IPS DF 6.9 (cell line): ENCODE data around the gene DSG2.

Source experiments
- DNase-seq: peaks from one replicate; pipeline ENCODE4 v3.0.0-alpha.2; 2013; ENCODE audit warnings: low read depth, low spot score
- H3K27ac ChIP-seq: one replicate; pipeline ENCODE4 v1.5.1; 2013; ENCODE audit warnings: low read length, control low read depth
- H3K27me3 ChIP-seq: 2 replicates; pipeline ENCODE4 v1.6.1; 2013; ENCODE audit warnings: mild to moderate bottlenecking, low read length; ENCODE audit not compliant: control insufficient read depth, insufficient read depth
- H3K36me3 ChIP-seq: 2 replicates; pipeline ENCODE4 v1.6.1; 2013; ENCODE audit warnings: low read length; ENCODE audit not compliant: control insufficient read depth, insufficient read depth
- H3K4me1 ChIP-seq: 2 replicates; pipeline ENCODE4 v1.6.1; 2013; ENCODE audit warnings: low read length; ENCODE audit not compliant: control insufficient read depth, insufficient read depth
- H3K4me3 ChIP-seq: 2 replicates; pipeline ENCODE4 v1.5.1; 2013; ENCODE audit warnings: mild to moderate bottlenecking, low read length
- H3K9me3 ChIP-seq: 2 replicates; pipeline ENCODE4 v1.6.1; 2013; ENCODE audit warnings: low read length, inconsistent platforms; ENCODE audit not compliant: control insufficient read depth, insufficient read depth
- WGBS: extraction: QIAGEN DNeasy Blood & Tissue Kit; methylation state at CpG from one replicate; pipeline ENCODE4 v1.1.7; 2013; ENCODE audit warnings: mixed read lengths, missing lambda C conversion rate; ENCODE audit not compliant: insufficient read length, insufficient coverage; 5-methylcytosine and 5-hydroxymethylcytosine counted together

DSG2 gene

GRCh38 chr18:31566576-31567306, 68.8 kb downstream of the DSG2 start:
- no peaks in the 10 kb centered on the region for H3K36me3 ChIP-seq
- H3K27me3 ChIP-seq = no peaks in the 10 kb centered on the region
- H3K4me3 ChIP-seq = no peak overlapping the region
- DNase-seq = no peak
- no peaks in the 10 kb centered on the region for H3K4me1 ChIP-seq
- no CpG with 5 or more reads among the region's 4 CpGs for WGBS
- no peak overlapping the region for H3K27ac ChIP-seq
- no peaks in the 10 kb centered on the region for H3K9me3 ChIP-seq

GRCh38 chr18:31572368-31572767, 74.4 kb downstream of the DSG2 start:
- Histone ChIP-seq H3K4me1 (no peaks in the 10 kb centered on the region), H3K9me3 (no peaks in the 10 kb centered on the region), H3K36me3 (no peaks in the 10 kb centered on the region), H3K4me3 (no peak overlapping the region), H3K27me3 (no peaks in the 10 kb centered on the region), H3K27ac (no peak overlapping the region)
- no CpG with 5 or more reads among the region's 9 CpGs for WGBS
- DNase-seq = no peak

- no CpG with 5 or more reads among the region's 3 CpGs for WGBS
- no peaks in the 10 kb centered on the region for H3K4me1 ChIP-seq
- H3K9me3 ChIP-seq = no peaks in the 10 kb centered on the region
- H3K36me3 ChIP-seq = no peaks in the 10 kb centered on the region
- H3K27me3 ChIP-seq = no peaks in the 10 kb centered on the region
- no peak overlapping the region for H3K4me3 ChIP-seq
- no peak overlapping the region for H3K27ac ChIP-seq
- no peak for DNase-seq
Measured at GRCh38 chr18:31573051-31573450, 75.1 kb downstream of the DSG2 start.

GRCh38 chr18:31574359-31574758, 76.4 kb downstream of the DSG2 start:
- no peak for DNase-seq
- H3K9me3 ChIP-seq = no peaks in the 10 kb centered on the region
- WGBS = no CpG with 5 or more reads among the region's 1 CpG

GRCh38 chr18:31575515-31576257, 77.7 kb downstream of the DSG2 start:
- H3K27ac ChIP-seq = no peak overlapping the region
- no CpG with 5 or more reads among the region's 3 CpGs for WGBS

More at GRCh38 chr18:31574359-31574758, 76.4 kb downstream of the DSG2 start:
- no peaks in the 10 kb centered on the region for H3K4me1 ChIP-seq
- H3K27ac ChIP-seq = no peak overlapping the region
- no peaks in the 10 kb centered on the region for H3K27me3 ChIP-seq
- no peaks in the 10 kb centered on the region for H3K36me3 ChIP-seq
- H3K4me3 ChIP-seq = no peak overlapping the region

GRCh38 chr18:31576670-31577069, 78.7 kb downstream of the DSG2 start:
- Histone ChIP-seq H3K9me3 (no peaks in the 10 kb centered on the region), H3K4me3 (no peak overlapping the region), H3K36me3 (no peaks in the 10 kb centered on the region), H3K27ac (no peak overlapping the region), H3K4me1 (no peaks in the 10 kb centered on the region), H3K27me3 (no peaks in the 10 kb centered on the region)
- no CpG with 5 or more reads among the region's 4 CpGs for WGBS
- no peak for DNase-seq

More at GRCh38 chr18:31575515-31576257, 77.7 kb downstream of the DSG2 start:
- no peak overlapping the region for H3K4me3 ChIP-seq
- no peaks in the 10 kb centered on the region for H3K4me1 ChIP-seq
- H3K36me3 ChIP-seq = no peaks in the 10 kb centered on the region
- H3K27me3 ChIP-seq = no peaks in the 10 kb centered on the region
- no peaks in the 10 kb centered on the region for H3K9me3 ChIP-seq
- no peak for DNase-seq

- no CpG with 5 or more reads among the region's 1 CpG for WGBS
- H3K27me3 ChIP-seq = no peaks in the 10 kb centered on the region
- H3K9me3 ChIP-seq = no peaks in the 10 kb centered on the region
- no peaks in the 10 kb centered on the region for H3K36me3 ChIP-seq
- no peaks in the 10 kb centered on the region for H3K4me1 ChIP-seq
- no peak overlapping the region for H3K4me3 ChIP-seq
- DNase-seq = no peak
- no peak overlapping the region for H3K27ac ChIP-seq
Measured at GRCh38 chr18:31577195-31577594, 79.2 kb downstream of the DSG2 start.

- no peaks in the 10 kb centered on the region for H3K36me3 ChIP-seq
- no peaks in the 10 kb centered on the region for H3K27me3 ChIP-seq
- no peak overlapping the region for H3K4me3 ChIP-seq
- no peak overlapping the region for H3K27ac ChIP-seq
- DNase-seq = no peak
- no peaks in the 10 kb centered on the region for H3K9me3 ChIP-seq
- no CpG with 5 or more reads among the region's 4 CpGs for WGBS
- no peaks in the 10 kb centered on the region for H3K4me1 ChIP-seq
Measured at GRCh38 chr18:31578126-31578525, 80.1 kb downstream of the DSG2 start.

GRCh38 chr18:31579375-31579774, 81.4 kb downstream of the DSG2 start:
- no peak overlapping the region for H3K4me3 ChIP-seq
- H3K9me3 ChIP-seq = no peaks in the 10 kb centered on the region
- DNase-seq = no peak
- WGBS = no CpG with 5 or more reads among the region's 2 CpGs
- no peaks in the 10 kb centered on the region for H3K27me3 ChIP-seq
- no peaks in the 10 kb centered on the region for H3K4me1 ChIP-seq
- H3K27ac ChIP-seq = no peak overlapping the region
- no peaks in the 10 kb centered on the region for H3K36me3 ChIP-seq

- Histone ChIP-seq H3K27me3 (no peaks in the 10 kb centered on the region), H3K36me3 (no peaks in the 10 kb centered on the region), H3K4me3 (no peak overlapping the region), H3K9me3 (no peaks in the 10 kb centered on the region), H3K4me1 (no peaks in the 10 kb centered on the region), H3K27ac (no peak overlapping the region)
- DNase-seq = no peak
- WGBS = no CpG with 5 or more reads among the region's 4 CpGs
Measured at GRCh38 chr18:31581498-31582197, 83.7 kb downstream of the DSG2 start.
